NCI-H1105 treated with DMSO at 0.1 percent for 48 hours (cell line): ENCODE data around the gene TLR6.
A peak's percentile ranks its signal among the peaks of the same experiment; 100 is the strongest.
"Not testable (repeated sequence)": the region's sequence is repeated elsewhere in the genome, so short reads cannot be mapped to it uniquely, and the experiment has no call there.

ENCODE experiments used
- DNase-seq: peaks from one replicate; lab custom pipeline; 2025; lab: John Stamatoyannopoulos, UW

Gene TLR6

DNA sequence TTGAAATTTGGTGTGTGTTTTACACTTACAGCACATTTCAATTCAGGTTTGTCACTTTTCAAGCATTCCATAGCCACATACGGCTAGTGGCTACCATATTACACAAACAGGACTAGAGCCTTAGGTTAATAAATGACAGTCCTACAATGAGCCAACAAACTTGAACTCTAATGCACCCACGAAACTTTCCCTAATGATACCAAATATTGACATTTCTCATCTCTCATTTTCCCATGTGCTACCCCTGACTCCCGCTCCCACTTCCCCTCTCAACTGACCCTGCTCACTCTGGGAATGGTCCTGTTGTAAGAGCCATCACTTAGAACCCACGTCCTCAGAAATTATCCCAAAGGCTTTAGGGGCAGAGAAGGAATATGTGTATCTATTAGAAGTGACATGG lies 68.9 kb downstream of the TLR6 start:
- DNase-seq: no peak

DNA sequence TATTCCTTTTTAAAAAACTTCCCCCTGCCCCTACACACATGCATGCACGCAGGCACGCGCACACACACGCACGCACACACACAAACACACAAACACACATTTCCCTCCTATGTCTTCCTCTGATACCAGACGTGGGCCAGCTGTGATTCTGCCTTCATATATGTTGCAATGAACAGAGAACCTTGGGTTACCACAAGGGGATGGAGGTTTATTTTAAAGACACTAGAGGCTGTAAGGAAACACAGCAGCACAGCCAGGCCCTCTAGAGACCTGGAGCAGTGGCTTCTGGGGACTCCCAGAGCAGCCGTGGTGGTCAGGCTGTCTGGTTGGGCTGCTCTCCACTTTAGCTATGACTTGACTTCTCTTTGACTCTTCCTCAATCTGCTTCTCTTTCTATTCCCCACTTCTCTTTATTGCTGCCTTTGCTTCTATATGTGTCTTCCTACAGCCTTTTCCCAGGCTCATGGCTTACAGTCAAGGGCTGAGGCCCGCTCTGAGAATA lies 70.7 kb downstream of the TLR6 start:
- DNase-seq: no peak

DNA sequence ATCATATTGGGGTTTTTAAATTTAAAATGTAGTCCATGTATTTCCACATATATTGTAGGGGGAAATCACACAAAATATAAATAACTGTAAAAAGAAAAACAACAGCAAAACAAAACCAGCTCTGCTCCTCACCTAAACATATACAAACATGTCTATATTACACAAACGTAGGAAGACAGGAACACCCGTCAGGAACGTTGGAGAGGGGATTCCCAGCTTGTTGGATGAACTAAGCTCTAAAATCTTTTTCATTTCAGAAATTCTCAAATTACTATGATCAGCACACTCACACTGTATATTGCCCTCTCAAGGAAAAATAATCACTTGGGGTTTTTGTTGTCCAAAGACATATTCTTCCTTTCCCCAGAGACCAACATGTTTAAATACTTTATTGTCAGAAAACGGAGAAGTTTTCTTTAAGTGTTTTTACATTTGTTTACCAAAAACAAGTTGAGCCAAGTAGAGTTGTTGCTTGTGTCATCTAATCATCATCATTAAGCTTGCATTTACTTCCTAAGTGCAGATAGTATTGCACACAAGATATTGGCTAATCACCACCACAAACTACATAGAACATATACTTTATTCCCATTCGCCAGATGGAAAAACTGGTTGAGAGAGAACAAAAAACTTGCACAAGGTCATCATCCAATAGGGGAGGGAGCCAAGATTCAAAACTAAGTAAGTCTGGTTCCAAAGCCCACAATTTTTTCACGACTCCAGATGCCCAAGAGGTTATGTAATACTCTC lies 71.4 kb downstream of the TLR6 start:
- DNase-seq: no peak

DNA sequence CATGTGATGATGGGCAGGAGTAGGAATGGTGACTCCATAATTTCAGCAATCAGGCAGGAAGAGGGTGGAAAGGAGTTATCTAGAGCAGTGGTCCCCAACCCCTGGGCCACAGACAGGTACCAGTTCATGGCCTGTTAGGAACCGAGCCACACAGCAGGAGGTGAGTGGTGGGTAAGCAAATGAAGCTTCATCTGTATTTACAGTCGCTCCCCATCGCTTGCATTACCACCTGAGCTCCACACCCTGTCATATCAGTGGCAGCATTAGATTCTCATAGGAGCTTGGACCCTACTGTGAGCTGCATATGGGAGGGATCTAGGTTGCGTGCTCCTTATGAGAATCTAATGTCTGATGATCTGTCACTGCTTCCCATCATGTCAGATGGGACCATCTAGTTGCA lies 72.5 kb downstream of the TLR6 start:
- DNase-seq: no peak

DNA sequence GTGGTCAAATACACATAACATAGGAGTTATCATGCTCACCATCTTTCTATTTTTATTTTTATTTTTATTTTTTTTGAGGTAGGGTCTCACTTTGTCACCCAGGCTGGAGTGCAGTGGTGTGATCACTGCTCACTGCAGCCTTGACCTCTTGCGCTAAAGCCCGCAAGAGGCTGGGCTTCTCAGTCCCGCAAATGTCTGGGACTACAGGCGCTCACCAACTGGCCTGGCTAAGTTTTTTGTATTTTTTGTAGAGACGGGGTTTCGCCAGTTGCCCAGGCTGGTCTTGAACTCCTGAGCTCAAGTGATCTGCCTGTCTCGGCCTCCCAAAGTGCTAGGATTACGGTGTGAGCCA lies 73.5 kb downstream of the TLR6 start:
- no peak for DNase-seq

DNA sequence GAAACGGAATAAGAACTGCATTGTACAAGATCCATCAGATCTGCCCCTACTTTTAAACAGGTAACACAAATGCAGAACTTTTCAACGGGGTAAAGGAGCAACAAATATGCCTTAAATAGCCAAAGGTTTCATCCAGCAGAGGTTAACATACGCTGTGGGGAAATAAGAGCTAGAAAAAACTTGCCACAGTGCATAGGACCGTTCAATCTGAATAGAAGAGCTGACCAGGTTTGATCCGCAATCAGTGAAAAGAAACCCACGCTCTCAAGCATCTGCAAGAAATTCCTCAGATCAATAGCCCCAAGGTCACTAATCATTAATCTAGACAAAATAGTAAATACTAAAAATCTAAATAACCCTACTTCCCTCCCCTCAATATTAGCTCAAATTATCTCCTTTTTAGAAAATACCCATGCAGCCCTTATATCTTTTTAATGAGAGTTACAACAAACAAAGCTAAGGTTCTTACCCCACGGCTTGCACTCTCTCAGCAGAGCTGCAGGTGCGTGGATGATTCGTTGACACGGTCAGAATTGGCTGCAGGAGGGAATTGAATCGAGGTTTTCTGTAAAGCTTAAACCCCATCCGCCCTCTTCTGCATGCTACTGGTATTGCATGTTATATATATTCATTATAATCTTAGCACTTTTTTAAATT lies 74.0 kb downstream of the TLR6 start, which contains the start of gene TLR10:
TSS of gene TLR10 (minus strand) at position 539 of the 657 bp plus-strand sequence. CDS start 7,400 bp downstream, outside the sequence.
- DNase-seq: peak; percentile 51

DNA sequence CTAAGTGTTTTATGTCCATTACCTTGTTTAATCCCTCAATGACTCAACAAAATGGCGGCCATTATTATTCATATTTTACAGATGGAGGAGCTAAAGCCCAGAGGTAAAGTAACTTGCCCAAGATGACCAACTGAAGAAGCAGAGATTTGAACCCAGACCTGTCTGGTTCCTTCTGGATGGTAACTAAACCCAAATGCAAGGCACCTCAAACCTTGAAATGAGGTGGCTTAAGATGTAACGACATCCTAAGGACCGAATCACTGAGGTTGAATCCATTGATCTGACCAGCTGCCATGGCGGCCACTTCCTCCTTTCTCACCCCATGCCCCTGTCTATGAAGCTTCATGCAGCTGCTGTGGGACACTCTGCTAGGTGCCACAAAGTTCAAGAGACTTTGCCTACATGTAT lies 74.8 kb downstream of the TLR6 start:
- DNase-seq: no peak

DNA sequence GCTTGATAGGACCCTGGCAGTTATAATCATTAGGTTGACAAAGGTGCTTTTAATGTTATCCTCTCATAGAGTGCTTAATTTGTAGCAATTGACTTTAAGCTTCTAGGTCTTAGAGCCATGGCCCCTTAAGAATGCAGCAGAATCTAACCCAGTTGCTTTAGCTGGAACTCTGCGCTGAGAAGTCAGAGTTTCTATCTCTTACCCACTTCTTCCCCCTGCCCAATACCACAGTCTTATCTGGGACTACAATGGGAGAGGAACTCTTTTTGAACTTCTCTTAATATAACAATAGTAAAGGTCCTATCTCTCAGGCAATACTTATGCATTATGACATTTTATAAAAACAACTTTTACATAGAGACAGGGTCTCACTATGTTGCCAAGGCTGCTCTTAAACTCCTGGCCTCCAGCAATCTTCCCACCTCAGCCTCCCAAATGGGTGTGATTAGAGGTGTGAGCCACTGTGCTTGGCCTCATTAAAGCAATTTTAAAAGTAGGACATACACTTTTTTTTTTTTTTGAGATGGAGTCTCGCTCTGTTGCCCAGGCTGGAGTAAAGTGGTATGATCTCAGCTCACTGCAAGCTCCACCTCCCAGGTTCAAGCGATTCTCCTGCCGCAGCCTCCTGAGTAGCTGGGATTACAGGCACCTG lies 75.7 kb downstream of the TLR6 start:
- DNase-seq: no peak

DNA sequence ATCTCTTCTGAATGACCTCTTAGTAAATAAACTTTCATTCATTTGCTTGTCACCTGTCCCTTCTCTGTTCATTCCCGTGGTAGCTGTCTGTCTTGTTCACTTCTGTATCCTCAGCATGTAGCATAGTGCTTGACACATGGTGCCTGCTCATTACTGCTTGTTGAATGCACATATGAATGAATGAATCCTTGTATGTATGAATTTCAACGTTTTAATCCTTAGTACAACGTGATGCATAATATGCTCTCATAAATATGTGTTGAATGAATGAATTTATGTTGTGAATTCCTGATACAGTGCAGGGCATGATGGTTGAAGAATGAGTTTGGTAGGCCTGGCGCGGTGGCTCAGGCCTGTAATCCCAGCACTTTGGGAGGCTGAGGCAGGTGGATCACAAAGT lies 76.8 kb downstream of the TLR6 start:
- DNase-seq: no peak

DNA sequence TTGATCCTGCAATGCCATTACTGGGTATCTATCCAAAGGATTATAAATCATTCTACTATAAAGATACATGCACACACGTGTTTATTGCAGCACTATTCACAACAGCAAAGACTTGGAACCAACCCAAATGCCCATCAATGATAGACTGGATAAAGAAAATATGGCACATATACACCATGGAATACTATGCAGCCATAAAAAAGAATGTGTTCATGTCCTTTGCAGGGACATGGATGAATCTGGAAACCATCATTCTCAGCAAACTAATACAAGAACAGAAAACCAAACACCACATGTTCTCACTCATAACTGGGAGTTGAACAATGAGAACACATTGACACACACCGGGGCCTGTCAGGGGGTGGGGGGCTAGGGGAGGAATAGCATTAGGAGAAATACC lies 78.7 kb downstream of the TLR6 start:
- DNase-seq: not testable (repeated sequence)

DNA sequence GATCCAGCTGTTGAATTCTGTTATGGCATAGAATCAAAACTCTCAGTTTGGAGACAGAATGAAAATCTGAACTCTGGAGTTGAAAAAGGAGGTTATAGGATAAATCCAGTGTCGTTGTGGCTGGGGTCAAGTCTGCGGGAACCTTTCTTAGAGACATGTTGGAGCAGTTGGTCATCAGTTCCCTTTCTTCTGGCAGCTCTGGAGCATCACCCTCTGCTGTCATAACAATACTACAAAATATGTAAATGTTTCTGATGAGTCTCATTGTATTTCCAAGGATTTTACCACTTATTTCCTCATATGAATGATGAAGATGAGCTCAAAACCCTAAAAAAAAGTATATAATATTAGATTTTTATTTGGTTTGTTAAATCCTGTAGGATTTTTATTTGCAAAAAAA lies 81.3 kb downstream of the TLR6 start:
- no peak for DNase-seq

DNA sequence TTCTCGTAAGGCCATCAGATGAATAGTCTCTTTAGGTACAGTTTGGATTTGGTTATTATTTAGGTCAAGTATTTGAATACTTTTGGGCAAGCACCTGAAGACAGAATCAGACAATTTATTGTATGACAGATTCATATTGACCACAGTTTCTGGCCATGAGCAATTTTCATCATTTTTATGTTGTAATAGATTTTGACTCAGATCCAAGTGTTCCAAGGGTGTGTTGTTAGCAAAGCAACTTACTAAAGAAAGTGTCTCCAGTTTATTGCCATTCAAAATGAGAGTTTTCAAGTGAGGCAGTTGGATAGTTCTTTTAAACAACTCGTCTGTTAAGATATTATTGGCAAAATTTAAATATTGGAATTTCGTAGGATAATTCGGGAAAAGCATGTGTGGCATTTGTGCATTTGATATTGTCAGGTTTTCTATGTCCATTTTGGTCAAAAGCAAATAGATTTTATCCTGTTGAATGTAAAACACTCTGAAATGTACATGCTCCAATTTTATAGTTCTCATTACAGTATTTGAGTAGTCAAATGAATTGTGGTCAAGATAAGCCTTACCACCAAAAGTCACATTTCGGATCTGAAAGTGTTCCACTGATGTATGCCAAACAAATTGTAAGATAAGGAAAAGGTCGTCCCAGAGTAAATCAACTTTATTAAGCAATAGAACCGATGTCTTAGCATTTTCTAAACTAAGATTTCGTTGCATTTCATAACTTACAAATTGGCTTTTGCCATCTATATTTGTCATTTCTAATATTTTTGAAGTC lies 82.2 kb downstream of the TLR6 start:
- DNase-seq: no peak
